A549 (cell line): ENCODE measurements around the gene MAML1.

ENCODE experiments used
- BHLHE40 ChIP-seq: IDR thresholded peaks from 2 replicates; pipeline ENCODE4 v1.6.1; 2012; ENCODE audit warnings: low read depth, low read length, inconsistent platforms
- EP300 ChIP-seq, 2 experiments: fragments of >200 bp; sonication (Bioruptor Twin); formaldehyde crosslinking; IDR thresholded peaks; 2 replicates in 1 of 2; 3 replicates in 1 of 2; pipeline ENCODE4 v1.6.1; 2016 to 2017
- POLR2A ChIP-seq: IDR thresholded peaks from 2 replicates; pipeline ENCODE4 v1.6.1; 2012; ENCODE audit warnings: mild to moderate bottlenecking, low read length
- SMC3 ChIP-seq: fragments of >200 bp; sonication (Bioruptor Twin); formaldehyde crosslinking; IDR thresholded peaks from 3 replicates; pipeline ENCODE4 v1.6.1; 2018; ENCODE audit warnings: inconsistent platforms
- TP53 ChIP-seq: fragments of 250-450 bp; sonication (Bioruptor Pico); IDR thresholded peaks from 2 replicates; pipeline ENCODE4 v1.5.0; 2021; ENCODE audit warnings: mild to moderate bottlenecking, moderate library complexity
- TF ChIP-seq, protein P1 (sequence below): fragments of >200 bp; sonication (Bioruptor Twin); formaldehyde crosslinking; IDR thresholded peaks from 3 replicates; pipeline ENCODE4 v1.5.1; 2016
- TF ChIP-seq, protein P2 (sequence below): fragments of >200 bp; sonication (Bioruptor Twin); formaldehyde crosslinking; IDR thresholded peaks from 3 replicates; pipeline ENCODE4 v1.6.1; 2016

DNA sequence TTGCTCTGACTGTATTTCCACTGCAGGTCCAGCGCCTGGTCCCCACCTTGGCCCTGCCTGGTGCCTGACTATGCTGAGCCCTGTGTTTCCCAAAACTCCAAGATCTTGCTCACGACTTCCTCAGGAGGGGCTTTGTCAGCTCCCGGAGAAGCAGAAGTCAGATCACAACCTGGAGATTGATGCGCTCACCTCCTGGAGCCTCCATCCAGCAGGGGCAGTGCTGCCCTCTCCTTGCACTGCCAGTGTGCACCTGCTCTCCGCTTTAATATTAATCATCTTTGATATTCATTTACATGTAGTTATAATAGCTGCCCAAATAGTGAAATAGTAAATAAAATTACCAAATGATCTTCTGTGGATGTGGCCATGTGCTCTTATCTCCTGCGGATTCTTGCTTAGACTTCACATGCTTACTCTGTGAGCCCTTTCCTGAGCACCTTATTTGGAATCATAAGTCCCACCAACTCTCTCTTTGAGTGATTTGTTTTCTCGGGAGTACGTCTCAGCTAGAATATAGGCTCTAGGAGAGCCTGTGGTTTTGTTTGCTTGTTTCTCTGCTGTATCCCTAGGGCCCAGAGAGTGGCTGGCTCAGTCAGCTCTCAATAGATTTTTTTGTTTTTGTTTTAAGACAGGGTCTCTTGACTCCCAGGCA, 17.4 kb downstream of the MAML1 start:
- TF ChIP-seq EP300 (IDR thresholded peaks at IDR 0.05) (no peak), SMC3 (no peak), BHLHE40 (no peak), TP53 (CRISPR knock-in tag) (no peak), POLR2A (no peak)
- TF ChIP-seq, protein P1, sequence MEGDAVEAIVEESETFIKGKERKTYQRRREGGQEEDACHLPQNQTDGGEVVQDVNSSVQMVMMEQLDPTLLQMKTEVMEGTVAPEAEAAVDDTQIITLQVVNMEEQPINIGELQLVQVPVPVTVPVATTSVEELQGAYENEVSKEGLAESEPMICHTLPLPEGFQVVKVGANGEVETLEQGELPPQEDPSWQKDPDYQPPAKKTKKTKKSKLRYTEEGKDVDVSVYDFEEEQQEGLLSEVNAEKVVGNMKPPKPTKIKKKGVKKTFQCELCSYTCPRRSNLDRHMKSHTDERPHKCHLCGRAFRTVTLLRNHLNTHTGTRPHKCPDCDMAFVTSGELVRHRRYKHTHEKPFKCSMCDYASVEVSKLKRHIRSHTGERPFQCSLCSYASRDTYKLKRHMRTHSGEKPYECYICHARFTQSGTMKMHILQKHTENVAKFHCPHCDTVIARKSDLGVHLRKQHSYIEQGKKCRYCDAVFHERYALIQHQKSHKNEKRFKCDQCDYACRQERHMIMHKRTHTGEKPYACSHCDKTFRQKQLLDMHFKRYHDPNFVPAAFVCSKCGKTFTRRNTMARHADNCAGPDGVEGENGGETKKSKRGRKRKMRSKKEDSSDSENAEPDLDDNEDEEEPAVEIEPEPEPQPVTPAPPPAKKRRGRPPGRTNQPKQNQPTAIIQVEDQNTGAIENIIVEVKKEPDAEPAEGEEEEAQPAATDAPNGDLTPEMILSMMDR, result no peak
- TF ChIP-seq, protein P2, sequence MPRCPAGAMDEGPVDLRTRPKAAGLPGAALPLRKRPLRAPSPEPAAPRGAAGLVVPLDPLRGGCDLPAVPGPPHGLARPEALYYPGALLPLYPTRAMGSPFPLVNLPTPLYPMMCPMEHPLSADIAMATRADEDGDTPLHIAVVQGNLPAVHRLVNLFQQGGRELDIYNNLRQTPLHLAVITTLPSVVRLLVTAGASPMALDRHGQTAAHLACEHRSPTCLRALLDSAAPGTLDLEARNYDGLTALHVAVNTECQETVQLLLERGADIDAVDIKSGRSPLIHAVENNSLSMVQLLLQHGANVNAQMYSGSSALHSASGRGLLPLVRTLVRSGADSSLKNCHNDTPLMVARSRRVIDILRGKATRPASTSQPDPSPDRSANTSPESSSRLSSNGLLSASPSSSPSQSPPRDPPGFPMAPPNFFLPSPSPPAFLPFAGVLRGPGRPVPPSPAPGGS, result no peak
